Heart right ventricle (tissue), 16 donors: ENCODE results near the gene INSRR. TPM values are rescaled to one million over a fixed set of nuclear protein-coding genes. Genes with fewer than 3 reads are reported as not detected.

Experiments used
- ATAC-seq, 8 donors: fragments of 200-7000 bp; cut with Tn5 transposase; one replicate each; pipeline ENCODE4 v1.9.1; 2020; ENCODE audit warnings: mild to moderate bottlenecking in 8 of 8, moderate library complexity in 8 of 8, moderate number of reproducible peaks in 1 of 8
- DNase-seq, 2 donors: peaks; one replicate each; pipeline ENCODE4 v3.0.0-alpha.2; 2020
- H3K27ac ChIP-seq, 10 donors: fragments of 200-600 bp; sonication (generic) in 2 of 10; one replicate each; pipeline versions ENCODE4 v1.5.0 to v1.8.0; 2020 to 2022; ENCODE audit warnings: mild to moderate bottlenecking in 3 of 10
- H3K27me3 ChIP-seq, 7 donors: fragments of 200-600 bp; one replicate each; pipeline ENCODE4 v1.8.0; 2021 to 2022; ENCODE audit warnings: mild to moderate bottlenecking in 2 of 7
- H3K36me3 ChIP-seq, 9 donors: fragments of 200-600 bp; sonication (generic) in 1 of 9; one replicate each; pipeline versions ENCODE4 v1.5.0 to v1.8.0; 2020 to 2022; ENCODE audit warnings: mild to moderate bottlenecking in 2 of 9
- H3K4me1 ChIP-seq, 9 donors: fragments of 200-600 bp; sonication (generic) in 1 of 9; one replicate each; pipeline versions ENCODE4 v1.5.0 to v1.8.0; 2020 to 2022; ENCODE audit warnings: mild to moderate bottlenecking in 4 of 9
- H3K4me3 ChIP-seq, 10 donors: fragments of 200-600 bp; sonication (generic) in 2 of 10; one replicate each; pipeline versions ENCODE4 v1.5.0 to v1.8.0; 2020 to 2022; ENCODE audit warnings: mild to moderate bottlenecking in 7 of 10, moderate library complexity in 2 of 10
- H3K9me3 ChIP-seq, 11 donors: fragments of 200-600 bp in 10 of 11; sonication (generic) in 2 of 11; one replicate each; pipeline versions ENCODE4 v1.5.0 to v1.8.0; 2013 to 2022; ENCODE audit warnings: mild to moderate bottlenecking in 2 of 11, control low read depth in 1 of 11, moderate library complexity in 1 of 11
- WGBS, 2 donors: extraction: QIAGEN DNeasy Blood & Tissue Kit; methylation state at CpG; one replicate each; pipeline ENCODE4 v1.1.7; 2013; ENCODE audit warnings: inconsistent platforms in 1 of 2; 5-methylcytosine and 5-hydroxymethylcytosine counted together
- intact Hi-C, 10 donors: fragments of 100-400 bp; cut with DNase I; formaldehyde crosslinking; loops; one replicate each; pipeline versions ENCODE4 v1.11.1 to v1.14.2; 2022
- polyA plus RNA-seq, 2 donors: library from polyadenylated mRNA; stranded (reverse); fragments of 200-250 nt; gene quantifications; one replicate each; pipeline ENCODE4 v1.2.3, GENCODE V29; 2013
- total RNA-seq, 10 donors: library from RNA; stranded (reverse); fragmentation: NEBNext Ultra II Directional in 3 of 10; extraction: Animal tissue kit (Norgen Biotek cat#: 25700) in 3 of 10; gene quantifications; one replicate each; pipeline versions ENCODE4 v1.2.1 to v1.2.4, GENCODE V29; 2021 to 2023
- TF ChIP-seq, protein P1 (sequence below), 9 donors: fragments of 200-600 bp; sonication (generic) in 2 of 9; IDR thresholded peaks; one replicate each; pipeline versions ENCODE4 v1.5.0 to v1.8.0; 2021 to 2022; ENCODE audit warnings: antibody characterized with exemption in 9 of 9, mild to moderate bottlenecking in 5 of 9, moderate library complexity in 1 of 9
- donor health status: Arrhythmogenic right ventricular cardiomyopathy.
- donor health status: ischemic (EF 13 %, LVEDD 7.1; RV severe dilation, severe dysfunction).
- donor health status: healthy with polysubstance abuse.
- donor health status: DM: no; HTN: yes; CAD: no.
- donor health status: DM: no; HTN: no; CAD: no.
- donor health status: ischemic (EF 25% LVEDD 6.9; RV normal size, moderate dysfunction).
- donor health status: ischemic (EF 25% LVEDD 5.7; RV mildly dilated, moderate dysfunction).
- donor health status: healthy.
- donor health status: DM: yes; HTN: yes; CAD: no.
- donor health status: Ischemic cardiomyopathy.
- donor health status: ischemic (EF 35%, LVEDD 5.7; RV mildly dilated, moderate dysfunction).
- donor health status: nonischemic (EF 11% LVEDD 7.7; RV severe dilation, severe dysfunction).
- donor health status: DM: yes; HTN: yes; CAD: no.
- donor health status: PGD.
- donor health status: ischemic (EF 29% LVEDD 5.4; RV normal size, mild dysfunction).
- donor health status: nonischemic (EF 23%, LVEDD 6.1; RV moderate dilation, normal function).

The INSRR gene
- total and polyA plus RNA-seq, 12 donors: 0.01 to 0.80 (median 0.07) TPM

DNA sequence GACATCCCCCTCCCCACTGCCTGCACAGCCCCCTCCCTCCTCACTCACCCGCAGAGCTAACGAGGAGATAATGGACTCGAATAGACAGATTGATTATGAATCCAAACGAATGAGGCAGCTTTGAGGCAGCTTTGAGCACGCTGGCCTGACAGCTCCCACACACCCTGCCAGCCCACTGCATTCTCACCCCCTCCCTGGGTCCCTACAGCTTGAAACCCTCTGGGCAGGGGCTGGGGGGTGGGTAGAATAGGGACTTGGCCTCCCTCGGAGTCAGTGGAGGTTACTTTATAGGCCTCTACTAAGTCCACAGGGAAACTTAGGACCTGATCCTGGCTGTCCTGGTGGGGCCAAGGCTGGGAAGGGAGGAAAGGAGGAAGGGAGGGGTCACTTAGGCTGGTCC is 3.7 kb upstream of the INSRR start:
- no peaks in the 10 kb centered on the region for H3K9me3 ChIP-seq
- peaks cover 8 to 82% (median 64%) of the 10 kb centered on the region in 7 donors for H3K27me3 ChIP-seq
- no peak overlapping the region for H3K27ac ChIP-seq
- H3K4me1 ChIP-seq: peaks cover 3 to 36% (median 33%) of the 10 kb centered on the region in 9 donors
- no peaks in the 10 kb centered on the region for H3K36me3 ChIP-seq
- TF ChIP-seq, protein P1, sequence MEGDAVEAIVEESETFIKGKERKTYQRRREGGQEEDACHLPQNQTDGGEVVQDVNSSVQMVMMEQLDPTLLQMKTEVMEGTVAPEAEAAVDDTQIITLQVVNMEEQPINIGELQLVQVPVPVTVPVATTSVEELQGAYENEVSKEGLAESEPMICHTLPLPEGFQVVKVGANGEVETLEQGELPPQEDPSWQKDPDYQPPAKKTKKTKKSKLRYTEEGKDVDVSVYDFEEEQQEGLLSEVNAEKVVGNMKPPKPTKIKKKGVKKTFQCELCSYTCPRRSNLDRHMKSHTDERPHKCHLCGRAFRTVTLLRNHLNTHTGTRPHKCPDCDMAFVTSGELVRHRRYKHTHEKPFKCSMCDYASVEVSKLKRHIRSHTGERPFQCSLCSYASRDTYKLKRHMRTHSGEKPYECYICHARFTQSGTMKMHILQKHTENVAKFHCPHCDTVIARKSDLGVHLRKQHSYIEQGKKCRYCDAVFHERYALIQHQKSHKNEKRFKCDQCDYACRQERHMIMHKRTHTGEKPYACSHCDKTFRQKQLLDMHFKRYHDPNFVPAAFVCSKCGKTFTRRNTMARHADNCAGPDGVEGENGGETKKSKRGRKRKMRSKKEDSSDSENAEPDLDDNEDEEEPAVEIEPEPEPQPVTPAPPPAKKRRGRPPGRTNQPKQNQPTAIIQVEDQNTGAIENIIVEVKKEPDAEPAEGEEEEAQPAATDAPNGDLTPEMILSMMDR (IDR thresholded peaks at IDR 0.05): no peak
- 85 to 86% methylated on average over 6 of the region's 6 CpGs for WGBS, 2 donors
- intact Hi-C loops: loop anchor here in 5 of 10 donors (5.0 to 10.0 kb wide), 4 partner anchors 60 to 178 kb away; no protein-coding TSS in a partner anchor
- ATAC-seq (no peak), DNase-seq (no peak)
- no peak overlapping the region for H3K4me3 ChIP-seq

DNA sequence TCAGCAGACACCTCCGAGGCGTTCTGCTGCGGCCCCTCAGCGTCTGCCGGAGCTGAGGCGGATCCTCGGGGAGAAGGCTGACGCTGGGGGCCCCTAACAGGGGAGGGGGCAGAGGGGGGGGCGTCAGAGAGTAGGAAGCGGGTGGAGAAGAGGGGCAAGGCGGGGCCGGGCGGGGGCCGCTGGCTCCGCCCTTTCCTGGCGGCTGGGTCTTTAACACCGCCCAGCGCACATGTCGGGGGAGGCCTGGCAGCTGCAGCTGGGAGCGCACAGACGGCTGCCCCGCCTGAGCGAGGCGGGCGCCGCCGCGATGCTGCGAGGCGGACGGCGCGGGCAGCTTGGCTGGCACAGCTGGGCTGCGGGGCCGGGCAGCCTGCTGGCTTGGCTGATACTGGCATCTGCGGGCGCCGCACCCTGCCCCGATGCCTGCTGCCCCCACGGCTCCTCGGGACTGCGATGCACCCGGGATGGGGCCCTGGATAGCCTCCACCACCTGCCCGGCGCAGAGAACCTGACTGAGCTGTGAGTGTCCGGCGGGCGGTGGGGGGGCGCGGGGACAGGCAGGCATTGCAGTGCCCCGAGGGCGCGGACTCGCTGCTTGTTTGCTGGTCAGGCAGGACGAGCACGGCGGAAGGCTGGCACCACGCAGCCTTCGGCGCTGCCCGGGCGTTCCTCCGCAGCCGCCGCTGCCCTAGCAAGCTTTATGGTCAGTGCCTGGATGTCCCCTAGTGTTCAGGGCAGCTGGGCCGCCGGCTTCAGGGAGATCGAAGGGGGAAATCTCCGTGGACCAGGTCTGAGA is 1.9 kb upstream of the INSRR start, which contains the start of gene NTRK1:
Gene NTRK1 (plus strand): TSS at position 238 of the 796 bp plus-strand sequence. CDS start 70 bp downstream, at position 308.
- no peaks in the 10 kb centered on the region for H3K36me3 ChIP-seq
- TF ChIP-seq, protein P1 (IDR thresholded peaks at IDR 0.05): no peak
- ATAC-seq: peak in 7 of 8 donors; percentile 38 to 65 (median 55)
- H3K9me3 ChIP-seq: no peaks in the 10 kb centered on the region
- DNase-seq: peak in 1 of 2 donors; percentile 47
- H3K27ac ChIP-seq: no peak within 1 kb of the TSS
- peaks cover 8 to 85% (median 61%) of the 10 kb centered on the region in 7 donors for H3K27me3 ChIP-seq
- peaks cover 3 to 36% (median 33%) of the 10 kb centered on the region in 9 donors for H3K4me1 ChIP-seq
- 5% methylated on average over 59 to 69 of the region's 69 CpGs for WGBS, 2 donors
- H3K4me3 ChIP-seq: peak within 1 kb of the TSS in 9 of 10 donors; percentile 6 to 51 (median 43)
- intact Hi-C loops: loop anchor here in 6 of 10 donors (1.0 to 10.0 kb wide), 6 partner anchors 22 to 176 kb away; no protein-coding TSS in a partner anchor

DNA sequence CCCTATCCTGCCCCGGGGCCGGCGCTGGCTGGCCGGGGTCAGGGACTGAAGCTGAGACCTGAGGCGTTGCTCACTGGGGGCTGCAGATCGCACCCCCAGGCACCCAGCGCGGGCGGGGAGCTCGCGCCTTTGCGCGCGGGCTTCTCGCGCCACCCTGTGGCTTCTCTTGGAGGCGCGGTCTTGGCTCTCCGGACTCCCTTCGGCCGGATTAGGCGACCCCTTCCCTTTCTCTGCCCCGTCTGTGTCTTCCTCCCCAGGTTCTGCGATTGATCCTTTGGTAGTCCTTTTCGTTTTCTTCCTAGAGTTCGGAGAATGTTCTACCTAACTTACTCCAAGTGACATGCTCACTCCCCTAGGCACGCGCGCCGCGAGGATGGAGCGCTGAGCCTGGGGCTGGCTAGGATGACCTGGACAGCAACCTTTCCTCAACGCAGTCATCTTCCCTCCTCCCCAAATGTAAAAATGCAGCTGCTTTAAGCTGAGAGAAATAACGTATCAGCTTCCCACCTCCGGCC is 1.3 kb upstream of the INSRR start:
- TF ChIP-seq, protein P1 (IDR thresholded peaks at IDR 0.05): peak; percentile 66 to 94 (median 88)
- H3K4me1 ChIP-seq: peaks cover 3 to 36% (median 33%) of the 10 kb centered on the region in 9 donors
- WGBS, 2 donors: 1% methylated on average over 35 of the region's 35 CpGs
- H3K27ac ChIP-seq: no peak overlapping the region
- peak overlapping the region in 9 of 10 donors; percentile 6 to 51 (median 43) for H3K4me3 ChIP-seq
- DNase-seq (peak in 1 of 2 donors; percentile 61), ATAC-seq (peak; percentile 66 to 85 (median 76))
- intact Hi-C loops: loop anchor here in 6 of 10 donors (1.0 to 10.0 kb wide), 6 partner anchors 21 to 175 kb away; no protein-coding TSS in a partner anchor
- H3K9me3 ChIP-seq: no peaks in the 10 kb centered on the region
- H3K27me3 ChIP-seq: peaks cover 8 to 82% (median 60%) of the 10 kb centered on the region in 7 donors
- H3K36me3 ChIP-seq: no peaks in the 10 kb centered on the region

DNA sequence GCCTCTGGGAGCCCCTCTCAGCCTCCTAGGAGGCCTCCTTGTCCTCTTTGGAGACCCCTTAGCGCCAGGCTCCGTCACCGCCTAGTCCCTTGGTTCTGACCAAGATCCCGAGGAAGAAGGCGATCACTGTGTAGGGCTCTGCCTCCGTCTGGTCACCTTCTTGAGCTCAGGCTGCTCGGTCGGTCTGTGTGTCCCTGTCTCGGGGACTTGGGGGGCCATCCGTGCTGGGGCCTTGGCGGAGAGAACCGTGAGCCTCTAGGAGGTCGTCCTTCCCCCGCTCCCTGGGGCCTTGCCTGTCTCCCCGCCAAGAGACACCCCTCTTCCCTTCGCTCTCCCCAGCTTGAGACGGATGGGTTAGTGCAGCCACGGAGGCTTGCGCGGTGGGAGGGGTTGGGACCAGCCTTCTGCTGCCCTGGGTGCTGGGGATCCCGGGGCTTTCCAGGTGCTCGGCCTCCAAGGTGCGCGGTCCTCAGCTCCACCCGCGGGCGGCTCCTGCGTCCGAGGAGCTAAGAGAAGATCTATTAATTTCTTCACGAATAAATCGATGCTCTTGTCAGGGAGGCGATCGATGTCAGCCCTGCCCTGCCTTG is 701 bp upstream of the INSRR start:
- peak in 1 of 2 donors; percentile 18 for DNase-seq
- TF ChIP-seq, protein P1 (IDR thresholded peaks at IDR 0.05): no peak
- Histone ChIP-seq H3K4me3 (peak overlapping the region in 9 of 10 donors; percentile 6 to 51 (median 43)), H3K27ac (peak overlapping the region in 1 of 10 donors; percentile 34), H3K36me3 (no peaks in the 10 kb centered on the region), H3K27me3 (peaks cover 8 to 77% (median 55%) of the 10 kb centered on the region in 7 donors), H3K9me3 (no peaks in the 10 kb centered on the region), H3K4me1 (peaks cover 3 to 36% (median 33%) of the 10 kb centered on the region in 9 donors)
- intact Hi-C loops: loop anchor here in 9 of 10 donors (1.0 to 10.0 kb wide), 9 partner anchors 20 to 175 kb away; partner anchors contain the start of genes ISG20L2 (in 2 of the 9), METTL25B (in 2 of the 9) and SH2D2A (in 1 of the 9)
- ATAC-seq: peak; percentile 32 to 64 (median 52)
- 1% methylated on average over 33 of the region's 33 CpGs for WGBS, 2 donors
